Calu3 (cell line): Measurements from ENCODE around the gene ADM. TPM values are rescaled to one million over a fixed set of nuclear protein-coding genes. Genes with fewer than 3 reads are reported as not detected.

ENCODE experiments used
- BruUV-seq: library from RNA; stranded (reverse); fragments of 400-500 nt; replicated peaks from 2 replicates; lab custom pipeline; 2021; lab: Mats Ljungman, UMichigan
- CTCF ChIA-PET: fragments of 300-600 bp; sonication (Branson Sonifier 250); formaldehyde crosslinking; loops from one replicate; lab custom pipeline; 2022; ENCODE audit warnings: antibody characterized with exemption; lab: Charles Lee
- DNase-seq: peaks from one replicate; pipeline ENCODE4 v3.0.0; 2022
- H3K27ac Mint-ChIP-seq: one replicate; pipeline ENCODE4 v1.8.0; 2022; ENCODE audit warnings: mixed read lengths; ENCODE audit not compliant: unreplicated experiment
- H3K27me3 Mint-ChIP-seq: one replicate; pipeline ENCODE4 v1.8.0; 2022; ENCODE audit warnings: mixed read lengths; ENCODE audit not compliant: unreplicated experiment
- H3K36me3 Mint-ChIP-seq: one replicate; pipeline ENCODE4 v1.8.0; 2022; ENCODE audit warnings: mild to moderate bottlenecking, moderate library complexity, mixed read lengths; ENCODE audit not compliant: insufficient read depth, unreplicated experiment
- H3K4me1 Mint-ChIP-seq: one replicate; pipeline ENCODE4 v1.8.0; 2022; ENCODE audit warnings: mild to moderate bottlenecking, low read depth, mixed read lengths; ENCODE audit not compliant: unreplicated experiment
- H3K4me3 Mint-ChIP-seq: one replicate; pipeline ENCODE4 v1.8.0; 2022; ENCODE audit warnings: mild to moderate bottlenecking, low read depth, moderate library complexity, mixed read lengths; ENCODE audit not compliant: unreplicated experiment
- H3K9me3 Mint-ChIP-seq: one replicate; pipeline ENCODE4 v1.8.0; 2022; ENCODE audit warnings: low read depth, mixed read lengths; ENCODE audit not compliant: unreplicated experiment
- CTCF ChIP-seq: fragments of 200-600 bp; IDR thresholded peaks from one replicate; pipeline ENCODE4 v1.8.0; 2022; ENCODE audit warnings: antibody characterized with exemption; ENCODE audit not compliant: unreplicated experiment
- intact Hi-C: fragments of 100-400 bp; cut with micrococcal nuclease; formaldehyde crosslinking; loops from one replicate; pipeline ENCODE4 v1.10.0; 2022; ENCODE audit not compliant: unreplicated experiment
- total RNA-seq: library from RNA; stranded (reverse); gene quantifications from 2 replicates; pipeline ENCODE4 v1.2.3, GENCODE V29; 2022

The ADM gene
- total RNA-seq, 1 experiment from 2014 or later, result 2.0 TPM

- H3K9me3 Mint-ChIP-seq, result no peaks in the 10 kb centered on the region
- DNase-seq, result no peak
- H3K27me3 Mint-ChIP-seq, result no peaks in the 10 kb centered on the region
- BruUV-seq, result no TSS peak
- H3K36me3 Mint-ChIP-seq, result no peaks in the 10 kb centered on the region
- H3K4me1 Mint-ChIP-seq, result no peaks in the 10 kb centered on the region
- H3K4me3 Mint-ChIP-seq, result no peak overlapping the region
- H3K27ac Mint-ChIP-seq, result no peak overlapping the region
- TF ChIP-seq CTCF, result no peak
- intact Hi-C loops, result no loop called here
- CTCF ChIA-PET, result no interaction called here
Observed at GRCh38 chr11:10317151-10317755, 12.4 kb downstream of the ADM start.

GRCh38 chr11:10317776-10318526 lies 13.1 kb downstream of the ADM start:
- intact Hi-C loops, result no loop called here
- no peak overlapping the region for H3K27ac Mint-ChIP-seq
- no peak for TF ChIP-seq CTCF
- H3K9me3 Mint-ChIP-seq, result no peaks in the 10 kb centered on the region
- peaks cover 6% of the 10 kb centered on the region for H3K4me1 Mint-ChIP-seq
- CTCF ChIA-PET, result no interaction called here
- DNase-seq, result no peak
- peaks cover 3% of the 10 kb centered on the region for H3K36me3 Mint-ChIP-seq
- no peak overlapping the region for H3K4me3 Mint-ChIP-seq
- no peaks in the 10 kb centered on the region for H3K27me3 Mint-ChIP-seq
- no TSS peak for BruUV-seq

GRCh38 chr11:10318527-10318802 lies 13.6 kb downstream of the ADM start:
- CTCF ChIA-PET, result no interaction called here
- no peaks in the 10 kb centered on the region for H3K9me3 Mint-ChIP-seq

More at GRCh38 chr11:10318527-10318802, 13.6 kb downstream of the ADM start:
- H3K27ac Mint-ChIP-seq, result no peak overlapping the region
- no peak for DNase-seq
- TF ChIP-seq CTCF, result no peak
- intact Hi-C loops, result no loop called here
- H3K4me1 Mint-ChIP-seq, result peaks cover 11% of the 10 kb centered on the region
- BruUV-seq, result no TSS peak
- H3K4me3 Mint-ChIP-seq, result no peak overlapping the region
- peaks cover 6% of the 10 kb centered on the region for H3K36me3 Mint-ChIP-seq
- H3K27me3 Mint-ChIP-seq, result no peaks in the 10 kb centered on the region
